GM12878 (cell line): ENCODE data around the gene CD52. TPM values are rescaled to one million over a fixed set of nuclear protein-coding genes. Genes with fewer than 3 reads are reported as not detected.

Source experiments
- ATAC-seq: fragments of 200-7000 bp; cut with Tn5 transposase; 3 replicates; pipeline ENCODE4 v1.9.1; 2020; ENCODE audit warnings: mild to moderate bottlenecking, moderate library complexity
- BruUV-seq: library from RNA; stranded (reverse); fragments of 400-500 nt; replicated peaks from 2 replicates; lab custom pipeline; 2021; lab: Mats Ljungman, UMichigan
- CTCF ChIA-PET: fragments of 300-600 bp; sonication (Branson Sonifier 250); formaldehyde crosslinking; extraction: SDS; loops from one replicate; lab custom pipeline; 2021; ENCODE audit warnings: inconsistent platforms; lab: Yijun Ruan, JAX
- POLR2A ChIA-PET: fragments of 350-600 bp; formaldehyde crosslinking; extraction: SDS; loops from one replicate; lab custom pipeline; 2021; ENCODE audit warnings: inconsistent platforms; lab: Charles Lee
- RAD21 ChIA-PET: fragments of 300-600 bp; sonication (Branson Sonifier 250); formaldehyde crosslinking; loops from one replicate; lab custom pipeline; 2023; ENCODE audit warnings: antibody characterized with exemption; ENCODE audit not compliant: unreplicated experiment; lab: Charles Lee
- SMC1A ChIA-PET: fragments of 300-600 bp; sonication (Branson Sonifier 250); formaldehyde crosslinking; loops from one replicate; lab custom pipeline; 2023; ENCODE audit not compliant: unreplicated experiment, uncharacterized antibody; lab: Charles Lee
- DNase-seq: peaks from one replicate; pipeline ENCODE4 v3.0.0-alpha.2; 2011; ENCODE audit warnings: low read depth, low spot score
- FAIRE-seq: peaks from 3 replicates; lab custom pipeline; 2011; peaks lifted over from hg19 to GRCh38; lab: Jason Lieb, UNC
- H2AFZ ChIP-seq: 2 replicates; pipeline ENCODE4 v1.6.0; 2011; ENCODE audit warnings: low read depth, low read length, control low read depth; ENCODE audit not compliant: control insufficient read depth
- H3K27ac ChIP-seq: 2 replicates; pipeline ENCODE4 v1.5.1; 2011; ENCODE audit warnings: control low read depth; ENCODE audit not compliant: control insufficient read depth, insufficient read depth
- H3K27me3 ChIP-seq, 2 experiments: replicated peaks in 1 of 2; 2 replicates each; pipeline versions ENCODE4 v1.6.0 to v1.6.1; 2011; ENCODE audit warnings: low read length in 1 of 2; ENCODE audit not compliant: control insufficient read depth in 2 of 2, insufficient read depth in 2 of 2
- H3K36me3 ChIP-seq, 2 experiments: 2 replicates each; pipeline ENCODE4 v1.5.1; 2011; ENCODE audit warnings: low read length in 1 of 2; ENCODE audit not compliant: control insufficient read depth in 2 of 2, insufficient read depth in 2 of 2
- H3K4me1 ChIP-seq: 2 replicates; pipeline ENCODE4 v1.6.1; 2011; ENCODE audit warnings: mild to moderate bottlenecking, low read length, moderate library complexity, mixed read lengths; ENCODE audit not compliant: control insufficient read depth, insufficient read depth
- H3K4me2 ChIP-seq: 2 replicates; pipeline ENCODE4 v1.6.0; 2011; ENCODE audit warnings: control low read depth; ENCODE audit not compliant: control insufficient read depth, insufficient read depth
- H3K4me3 ChIP-seq: fragments of 200-600 bp; sonication (generic); 2 replicates; pipeline ENCODE4 v1.5.1; 2016
- H3K79me2 ChIP-seq: 2 replicates; pipeline ENCODE4 v1.6.0; 2011; ENCODE audit warnings: low read length; ENCODE audit not compliant: control insufficient read depth, insufficient read depth
- H3K9ac ChIP-seq: 2 replicates; pipeline ENCODE4 v1.8.0; 2011; ENCODE audit warnings: low read length, control low read depth, mixed read lengths; ENCODE audit not compliant: control insufficient read depth, insufficient read depth
- H3K9me3 ChIP-seq: replicated peaks from 3 replicates; pipeline ENCODE4 v1.5.1; 2011; ENCODE audit warnings: mild to moderate bottlenecking, low read length; ENCODE audit not compliant: control insufficient read depth, insufficient read depth
- H4K20me1 ChIP-seq: 2 replicates; pipeline ENCODE4 v1.6.0; 2011; ENCODE audit not compliant: control insufficient read depth, insufficient read depth
- ATF7 ChIP-seq: fragments of 450-650 bp; IDR thresholded peaks from 2 replicates; pipeline ENCODE4 v1.6.1; 2016; ENCODE audit warnings: low read depth, mild to moderate bottlenecking
- KAT2A ChIP-seq: conservative IDR thresholded peaks from 2 replicates; pipeline ENCODE4 v1.6.1; 2011; ENCODE audit warnings: low read depth, low read length; ENCODE audit not compliant: control insufficient read depth
- SPI1 ChIP-seq: IDR thresholded peaks from 2 replicates; pipeline ENCODE4 v1.6.1; 2011; ENCODE audit warnings: low read depth, mild to moderate bottlenecking, low read length, moderate library complexity, borderline replicate concordance; ENCODE audit not compliant: insufficient read depth
- SUZ12 ChIP-seq: fragments of 200-600 bp; sonication (generic); IDR thresholded peaks from one replicate; pipeline ENCODE4 v1.6.1; 2018; ENCODE audit warnings: antibody characterized with exemption, mild to moderate bottlenecking; ENCODE audit not compliant: unreplicated experiment
- YY1 ChIP-seq: IDR thresholded peaks from 2 replicates; pipeline ENCODE4 v1.6.1; 2011; ENCODE audit warnings: low read depth, mild to moderate bottlenecking, low read length
- ZBTB33 ChIP-seq: fragments of 450-650 bp; IDR thresholded peaks from 2 replicates; pipeline ENCODE4 v1.6.1; 2017; ENCODE audit warnings: mild to moderate bottlenecking
- WGBS: methylation state at CpG from one replicate; pipeline ENCODE4 v1.1.6; 2016; ENCODE audit warnings: low lambda C conversion rate; ENCODE audit not compliant: insufficient replicate concordance, insufficient coverage; ENCODE audit errors: missing lambda C conversion rate; 5-methylcytosine and 5-hydroxymethylcytosine counted together
- in situ Hi-C: fragments of 300-500 bp; cut with MboI; formaldehyde crosslinking; loops from 9 replicates; pipeline ENCODE4 v1.14.3; 2018; ENCODE audit warnings: mixed read lengths
- intact Hi-C: fragments of 100-400 bp; cut with micrococcal nuclease; formaldehyde crosslinking; loops from one replicate; pipeline ENCODE4 v1.14.2; 2022; ENCODE audit not compliant: unreplicated experiment
- polyA plus RNA-seq, 11 experiments: library from polyadenylated mRNA; depleted of rRNA in 4 of 11; unstranded in 6 of 11; stranded (reverse) in 5 of 11; fragments of >200 nt; fragmentation: Nextera tagmentation in 4 of 11; fragmentation: Illumina TruSeq in 1 of 11; extraction: Ambion mirVana in 4 of 11; extraction: Trizol in 1 of 11; gene quantifications; 1 replicate in 1 of 11; 2 replicates in 10 of 11; pipeline versions ENCODE4 v1.2.1 to v1.2.3, GENCODE V29; 2011 to 2016; ENCODE audit warnings: inconsistent platforms in 2 of 11, missing spikeins in 2 of 11, low read depth in 1 of 11
- total RNA-seq, 4 experiments: library from RNA; depleted of rRNA in 3 of 4; stranded (reverse); fragments of >200 nt in 3 of 4; fragmentation: Illumina TruSeq in 1 of 4; extraction: Trizol in 1 of 4; gene quantifications; 2 replicates each; pipeline versions ENCODE4 v1.2.1 to v1.2.3, GENCODE V29; 2013 to 2021

Gene CD52
- total and polyA plus RNA-seq, 10 of the 15 experiments (the other 5 are each of a cell fraction or from before 2014, with no cell fraction given): 237 to 2,736 (median 532) TPM

- ChIA-PET SMC1A (interaction anchor here (1.0 to 9.1 kb wide), 3 partner anchors 29 to 107 kb away, joined by 3 to 119 read pairs (median 4); partner anchors contain the start of genes CD52 and ZNF593OS), POLR2A (interaction anchor here (3.5 kb wide), 1 partner anchor 41 kb away, joined by 31 read pairs; the partner anchor contains the start of gene CD52), CTCF (interaction anchor here (1.2 to 18.0 kb wide), 7 partner anchors 9 to 138 kb away, joined by 3 to 879 read pairs (median 68); partner anchors contain the start of genes CD52 and CEP85), RAD21 (interaction anchor here (0.5 to 8.9 kb wide), 5 partner anchors 10 to 139 kb away, joined by 3 to 113 read pairs (median 7); partner anchors contain the start of gene CD52)
- ATAC-seq (no peak), FAIRE-seq (no peak), DNase-seq (no peak)
- Histone ChIP-seq H3K4me3 (no peak overlapping the region), H3K79me2 (peaks cover 26% of the 10 kb centered on the region), H3K4me2 (no peak overlapping the region), H3K27ac (no peak overlapping the region), H3K9ac (no peak overlapping the region), H2AFZ (no peak overlapping the region), H3K4me1 (peaks cover 42% of the 10 kb centered on the region), H4K20me1 (no peaks in the 10 kb centered on the region), H3K27me3 (no peaks in the 10 kb centered on the region), H3K36me3 (peaks cover 14 to 17% of the 10 kb centered on the region in 2 experiments), H3K9me3 (no peaks in the 10 kb centered on the region)
- WGBS: 65% methylated on average over 4 of the region's 4 CpGs
- no TSS peak for BruUV-seq
- TF ChIP-seq KAT2A: no peak
- TF ChIP-seq ATF7: no peak
- no peak for TF ChIP-seq ZBTB33
- TF ChIP-seq SUZ12: no peak
- TF ChIP-seq YY1: no peak
- TF ChIP-seq SPI1: no peak
- in situ Hi-C loops: no loop called here
- intact Hi-C loops: no loop called here
Measured at GRCh38 chr1:26278303-26278702, 39.5 kb upstream of the CD52 start.
